Fibroblast of mammary gland (primary cell): ENCODE measurements around the gene GULP1.

ENCODE experiments used
- DNase-seq: peaks from one replicate; pipeline ENCODE4 v3.0.0-alpha.2; 2010; ENCODE audit warnings: low read depth
- H3K4me3 ChIP-seq: 2 replicates; pipeline ENCODE4 v1.5.1; 2011; ENCODE audit warnings: low read depth, mild to moderate bottlenecking, low read length, moderate library complexity; ENCODE audit not compliant: control insufficient read depth
- TF ChIP-seq, protein P1 (sequence below): conservative IDR thresholded peaks from 2 replicates; pipeline ENCODE4 v1.5.1; 2011; ENCODE audit warnings: low read depth, low read length, inconsistent platforms; ENCODE audit not compliant: control insufficient read depth, insufficient read depth

The GULP1 gene

DNA sequence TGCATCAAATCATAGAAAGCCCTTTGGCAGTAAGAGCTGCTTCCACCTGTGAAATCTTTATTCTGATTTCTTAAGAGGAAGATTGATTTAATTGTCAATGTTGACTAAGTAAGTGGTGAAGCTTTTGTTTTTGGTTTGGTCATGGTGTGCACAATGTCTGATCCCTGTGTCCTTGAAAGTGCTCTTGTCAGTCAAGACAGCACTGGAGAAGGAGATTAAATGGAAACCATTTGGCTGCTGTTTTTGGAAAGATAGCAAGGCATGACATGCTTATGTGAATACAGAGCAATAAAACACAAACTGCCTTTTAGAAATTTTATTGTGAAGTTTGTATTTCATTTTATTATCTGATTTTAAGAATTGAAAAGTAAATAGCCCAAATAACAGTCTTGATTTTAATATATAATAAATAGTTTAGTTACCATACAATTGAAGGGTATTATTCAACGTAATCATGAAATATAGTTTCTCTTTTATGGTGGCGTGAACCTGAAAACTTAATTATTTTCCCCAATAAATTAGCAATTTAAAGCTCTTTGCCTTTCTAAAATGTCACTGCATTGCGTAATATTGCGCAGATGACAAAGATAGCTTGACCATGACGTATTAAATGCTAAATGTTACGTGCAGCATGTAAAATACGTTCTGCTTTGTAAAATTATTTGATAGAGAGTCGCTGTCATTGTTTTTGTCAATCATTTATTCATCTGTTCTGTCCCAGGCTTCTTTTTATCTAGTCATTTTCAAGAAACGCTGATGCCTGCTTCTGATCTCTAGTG, 69.0 kb downstream of the GULP1 start:
- TF ChIP-seq, protein P1, sequence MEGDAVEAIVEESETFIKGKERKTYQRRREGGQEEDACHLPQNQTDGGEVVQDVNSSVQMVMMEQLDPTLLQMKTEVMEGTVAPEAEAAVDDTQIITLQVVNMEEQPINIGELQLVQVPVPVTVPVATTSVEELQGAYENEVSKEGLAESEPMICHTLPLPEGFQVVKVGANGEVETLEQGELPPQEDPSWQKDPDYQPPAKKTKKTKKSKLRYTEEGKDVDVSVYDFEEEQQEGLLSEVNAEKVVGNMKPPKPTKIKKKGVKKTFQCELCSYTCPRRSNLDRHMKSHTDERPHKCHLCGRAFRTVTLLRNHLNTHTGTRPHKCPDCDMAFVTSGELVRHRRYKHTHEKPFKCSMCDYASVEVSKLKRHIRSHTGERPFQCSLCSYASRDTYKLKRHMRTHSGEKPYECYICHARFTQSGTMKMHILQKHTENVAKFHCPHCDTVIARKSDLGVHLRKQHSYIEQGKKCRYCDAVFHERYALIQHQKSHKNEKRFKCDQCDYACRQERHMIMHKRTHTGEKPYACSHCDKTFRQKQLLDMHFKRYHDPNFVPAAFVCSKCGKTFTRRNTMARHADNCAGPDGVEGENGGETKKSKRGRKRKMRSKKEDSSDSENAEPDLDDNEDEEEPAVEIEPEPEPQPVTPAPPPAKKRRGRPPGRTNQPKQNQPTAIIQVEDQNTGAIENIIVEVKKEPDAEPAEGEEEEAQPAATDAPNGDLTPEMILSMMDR: no peak
- no peak overlapping the region for H3K4me3 ChIP-seq
- no peak for DNase-seq

DNA sequence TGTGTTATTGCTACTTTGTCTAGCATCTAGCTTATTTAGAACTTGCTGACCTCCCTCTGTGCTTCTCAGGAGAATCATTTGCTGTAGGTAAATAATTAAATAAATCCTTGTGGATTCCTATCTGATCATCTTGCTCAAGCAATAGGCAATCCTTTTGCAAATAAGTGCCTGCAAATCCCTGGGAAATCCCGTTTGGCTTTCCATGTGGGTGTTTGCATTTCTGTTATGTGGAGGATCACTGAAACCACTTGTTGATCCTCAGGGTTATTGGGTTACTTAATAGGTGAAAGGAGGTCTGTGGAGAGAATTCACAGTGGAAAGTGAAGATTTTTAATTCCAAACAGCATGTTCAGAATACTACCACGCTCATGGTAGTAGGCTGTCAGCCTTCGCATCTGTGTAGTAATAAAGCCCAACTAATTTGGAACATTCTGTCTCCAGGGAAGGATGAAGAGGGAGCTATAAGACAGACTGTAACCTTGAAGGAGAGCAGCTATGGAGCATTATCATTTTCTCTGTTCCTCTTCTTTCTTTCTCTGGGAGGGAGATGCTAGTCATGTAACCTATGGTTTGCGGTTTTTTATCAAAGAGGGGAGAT, 72.5 kb downstream of the GULP1 start:
- TF ChIP-seq, protein P1: no peak
- no peak overlapping the region for H3K4me3 ChIP-seq
- DNase-seq: no peak

DNA sequence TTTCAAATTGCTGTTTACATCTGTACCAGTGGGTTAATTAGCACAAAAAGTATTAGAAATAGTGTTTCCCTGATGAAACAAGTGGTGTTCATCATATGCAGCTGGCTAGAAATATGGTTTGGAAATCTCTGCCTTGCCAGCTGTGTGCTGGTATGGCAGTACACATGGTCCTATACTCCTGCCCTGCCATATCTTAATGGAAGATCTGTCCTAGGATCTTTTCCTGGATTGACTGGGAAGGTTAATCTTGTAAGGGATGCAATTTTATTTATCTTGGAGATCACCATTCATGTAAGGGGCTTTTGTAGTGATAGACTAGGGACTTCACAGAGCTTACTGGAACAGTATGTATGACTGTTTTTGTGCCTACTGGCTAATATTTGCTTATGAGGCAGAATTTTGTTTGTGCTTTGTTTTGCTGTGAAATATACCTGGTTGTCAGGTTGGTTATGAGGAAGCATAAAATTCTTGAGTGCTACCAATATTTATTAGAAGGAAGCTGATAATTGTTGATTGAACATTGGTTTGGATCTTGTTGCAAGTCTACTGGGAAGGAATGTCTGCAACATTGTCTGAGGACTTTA, 73.5 kb downstream of the GULP1 start:
- DNase-seq: no peak
- H3K4me3 ChIP-seq: no peak overlapping the region
- TF ChIP-seq, protein P1: no peak

DNA sequence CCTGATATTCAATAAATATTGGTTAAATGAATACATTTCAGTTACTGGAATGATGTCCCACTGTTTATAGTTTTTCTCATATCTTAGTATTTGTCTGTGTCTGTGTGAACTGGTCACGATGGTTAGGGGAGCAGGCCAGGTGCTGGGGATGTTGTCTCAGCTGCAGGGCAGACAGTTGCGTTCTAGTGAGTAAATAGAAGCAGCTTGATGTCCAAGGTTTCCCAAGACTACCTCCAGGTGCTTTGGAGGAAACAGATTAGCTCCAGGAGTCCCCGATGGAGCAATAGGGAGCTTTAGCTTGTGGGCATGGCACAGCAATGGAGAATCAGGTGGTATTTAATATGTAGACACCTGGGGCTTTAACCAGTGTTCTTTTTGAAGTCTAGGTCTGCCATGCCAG, 75.5 kb downstream of the GULP1 start:
- no peak for DNase-seq
- TF ChIP-seq, protein P1: no peak
- no peak overlapping the region for H3K4me3 ChIP-seq

DNA sequence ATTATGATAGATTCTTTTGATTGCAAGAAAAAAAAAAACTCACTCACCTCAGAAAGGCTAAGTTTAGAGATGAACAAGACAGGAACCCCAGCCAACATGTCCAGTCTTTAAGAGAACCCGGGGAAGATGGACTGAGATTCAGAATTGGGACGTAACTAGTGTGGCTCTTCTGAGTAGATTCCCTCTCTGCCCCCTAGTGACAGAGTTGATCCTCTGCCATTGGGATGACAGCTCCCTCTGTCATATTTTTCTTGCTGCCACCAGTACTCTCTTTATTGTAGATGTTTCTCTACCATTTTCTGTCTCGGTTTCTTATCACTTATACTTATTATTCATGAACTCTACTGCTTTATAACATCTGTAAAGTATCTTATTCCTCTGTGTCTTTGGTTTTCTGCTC, 77.7 kb downstream of the GULP1 start:
- no peak overlapping the region for H3K4me3 ChIP-seq
- DNase-seq: peak; percentile 70
- TF ChIP-seq, protein P1: peak; percentile 90

DNA sequence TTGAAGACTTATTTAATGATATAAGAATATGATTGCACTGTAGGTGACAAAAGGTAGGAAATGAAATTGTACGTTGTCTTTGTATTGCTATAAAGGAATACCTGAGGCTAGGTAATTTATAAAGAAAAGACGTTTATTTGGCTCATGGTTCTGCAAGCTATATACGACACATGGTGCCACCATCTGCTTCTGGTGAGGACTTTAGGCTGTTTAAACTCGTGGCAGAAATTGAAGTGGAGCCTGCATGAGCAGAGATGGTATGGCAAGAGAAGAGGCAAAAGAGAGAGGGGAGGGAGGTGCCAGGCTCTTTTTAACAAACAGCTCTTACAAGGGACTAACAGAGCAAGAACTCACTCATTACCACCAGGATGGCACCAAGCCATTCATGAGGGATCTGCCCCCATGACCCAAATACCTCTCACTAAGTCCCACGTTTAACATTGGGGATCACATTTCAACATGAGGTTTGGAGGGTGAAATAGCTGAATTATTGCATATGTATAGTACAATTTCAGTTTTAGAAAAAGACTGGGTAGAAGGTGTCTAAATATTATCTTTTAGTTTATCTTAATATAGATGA, 86.8 kb downstream of the GULP1 start:
- DNase-seq: peak; percentile 5
- TF ChIP-seq, protein P1: no peak
- H3K4me3 ChIP-seq: no peak overlapping the region
